ENCODE data around the gene CCT3. TPM values are rescaled to one million over a fixed set of nuclear protein-coding genes. Genes with fewer than 3 reads are reported as not detected.
A peak's percentile ranks its signal among the peaks of the same experiment; 100 is the strongest.

The CCT3 gene
- total RNA-seq, 2 donors from 2014 or later: 104 to 106 TPM

DNA sequence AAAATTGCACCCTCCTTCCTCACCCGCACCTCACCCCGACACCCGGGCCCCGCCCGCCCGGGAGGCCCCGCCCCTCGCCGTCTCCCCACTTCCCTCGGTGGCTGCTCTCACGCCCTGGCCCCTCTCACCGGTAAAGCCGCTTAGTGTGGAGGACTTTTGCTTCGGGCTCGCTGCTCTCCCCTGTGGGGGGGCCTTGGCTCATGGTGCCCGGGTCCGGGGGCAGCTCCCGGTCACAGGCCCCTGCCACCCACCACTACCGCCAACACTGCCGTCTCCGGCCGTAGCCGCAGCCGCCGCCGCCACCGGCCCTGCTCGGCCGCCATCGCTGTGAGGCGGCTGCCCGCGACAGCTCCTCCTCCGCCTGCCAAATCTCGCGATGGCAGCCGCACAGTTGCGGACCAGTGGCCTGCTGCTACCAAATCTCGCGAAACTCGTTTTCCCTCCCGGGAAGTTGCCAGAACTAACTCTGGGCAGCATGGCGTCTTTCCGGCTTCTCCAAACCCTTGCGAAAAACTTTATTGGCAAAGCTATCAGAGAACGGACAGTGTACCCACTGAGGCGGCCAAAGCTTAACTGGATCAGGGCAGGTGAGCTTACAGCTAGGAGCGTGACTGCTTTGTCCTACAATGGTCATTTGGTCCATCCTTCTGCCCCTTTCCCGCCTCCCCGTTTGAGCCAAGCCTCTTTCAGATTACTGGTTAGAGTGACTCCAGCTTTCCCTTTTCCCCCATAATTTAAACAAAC lies 55.4 kb downstream of the CCT3 start, which contains the start of gene SMG5:
SMG5 (minus strand) TSS at position 347 of the 744 bp plus-strand sequence; CDS start at position 202, 145 bp downstream.
- no peaks in the 10 kb centered on the region for H3K27me3 ChIP-seq
- peaks cover 0 to 5% of the 10 kb centered on the region in 2 donors for H3K36me3 ChIP-seq (replicated peaks in 1 of 2; ENCODE audit: insufficient read depth in 1 of 2, low read depth in 2 of 2)
- H3K9me3 ChIP-seq: no peaks in the 10 kb centered on the region
- peaks cover 25% of the 10 kb centered on the region for H3K4me1 ChIP-seq
- TF ChIP-seq, protein P1, sequence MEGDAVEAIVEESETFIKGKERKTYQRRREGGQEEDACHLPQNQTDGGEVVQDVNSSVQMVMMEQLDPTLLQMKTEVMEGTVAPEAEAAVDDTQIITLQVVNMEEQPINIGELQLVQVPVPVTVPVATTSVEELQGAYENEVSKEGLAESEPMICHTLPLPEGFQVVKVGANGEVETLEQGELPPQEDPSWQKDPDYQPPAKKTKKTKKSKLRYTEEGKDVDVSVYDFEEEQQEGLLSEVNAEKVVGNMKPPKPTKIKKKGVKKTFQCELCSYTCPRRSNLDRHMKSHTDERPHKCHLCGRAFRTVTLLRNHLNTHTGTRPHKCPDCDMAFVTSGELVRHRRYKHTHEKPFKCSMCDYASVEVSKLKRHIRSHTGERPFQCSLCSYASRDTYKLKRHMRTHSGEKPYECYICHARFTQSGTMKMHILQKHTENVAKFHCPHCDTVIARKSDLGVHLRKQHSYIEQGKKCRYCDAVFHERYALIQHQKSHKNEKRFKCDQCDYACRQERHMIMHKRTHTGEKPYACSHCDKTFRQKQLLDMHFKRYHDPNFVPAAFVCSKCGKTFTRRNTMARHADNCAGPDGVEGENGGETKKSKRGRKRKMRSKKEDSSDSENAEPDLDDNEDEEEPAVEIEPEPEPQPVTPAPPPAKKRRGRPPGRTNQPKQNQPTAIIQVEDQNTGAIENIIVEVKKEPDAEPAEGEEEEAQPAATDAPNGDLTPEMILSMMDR (IDR thresholded peaks at IDR 0.05): no peak
- TF ChIP-seq POLR2A (IDR thresholded peaks at IDR 0.05): peak; percentile 75 to 92 (median 90)
- intact Hi-C loops (cut with DNase I): no loop called here
- ATAC-seq (peak; percentile 98), DNase-seq (peak; percentile 96 to 98 (median 98))
- peak within 1 kb of the TSS; percentile 67 to 92 (median 84) for H3K27ac ChIP-seq
- peak within 1 kb of the TSS; percentile 82 to 96 for H3K4me3 ChIP-seq
- 0 to 1% methylated on average over 31 to 36 of the region's 50 CpGs for WGBS, 2 donors

DNA sequence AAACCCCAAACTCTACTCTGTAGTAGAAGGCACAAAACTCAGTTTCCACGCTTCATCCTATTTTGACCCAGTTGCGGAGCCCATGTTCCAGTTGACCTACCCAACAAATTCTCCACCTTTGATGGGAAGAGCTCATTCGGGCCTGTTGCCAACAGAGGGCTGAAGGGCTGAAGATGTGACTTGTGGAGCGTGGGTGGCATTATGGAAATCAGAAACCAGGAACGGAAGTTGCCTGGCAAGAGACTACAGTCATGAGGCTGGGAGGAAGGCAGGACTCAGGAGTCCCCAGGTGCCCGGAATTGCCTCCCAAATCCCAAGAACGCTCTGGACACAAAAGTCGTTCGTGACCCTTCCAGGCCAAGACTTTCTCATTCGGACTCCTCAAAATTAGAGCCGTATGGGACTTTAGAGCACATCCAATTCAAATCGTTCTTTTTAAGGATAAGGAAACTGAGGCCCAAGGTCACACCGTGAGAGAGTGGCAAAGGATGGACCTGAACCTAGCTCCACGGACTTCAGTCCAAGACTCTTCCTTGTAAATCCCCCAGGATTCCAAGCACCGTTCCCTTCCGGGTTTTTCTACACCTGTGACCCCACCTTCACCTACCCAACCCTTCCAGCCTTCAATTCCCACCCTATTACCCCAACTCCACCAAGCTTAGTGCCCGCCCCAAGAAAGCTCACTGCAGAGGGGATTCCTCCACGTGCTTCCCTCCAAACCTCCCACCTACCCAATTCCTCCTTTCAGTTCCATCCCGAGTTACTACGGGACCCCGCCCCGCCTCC lies 56.2 kb downstream of the CCT3 start:
- Histone ChIP-seq H3K4me3 (peak overlapping the region; percentile 82 to 96), H3K9me3 (no peaks in the 10 kb centered on the region), H3K27ac (peak overlapping the region; percentile 67 to 92 (median 84)), H3K27me3 (no peaks in the 10 kb centered on the region), H3K36me3 (replicated peaks in 1 of 2; ENCODE audit: insufficient read depth in 1 of 2, low read depth in 2 of 2) (peaks cover 0 to 9% of the 10 kb centered on the region in 2 donors), H3K4me1 (peaks cover 25% of the 10 kb centered on the region)
- WGBS, 2 donors: 9% methylated on average over 22 of the region's 22 CpGs
- peak in 3 of 4 donors; percentile 27 to 46 (median 40) for DNase-seq
- TF ChIP-seq, protein P1 (IDR thresholded peaks at IDR 0.05): no peak
- TF ChIP-seq POLR2A (IDR thresholded peaks at IDR 0.05): no peak
- ATAC-seq: peak; percentile 43
- intact Hi-C loops (cut with DNase I): no loop called here

DNA sequence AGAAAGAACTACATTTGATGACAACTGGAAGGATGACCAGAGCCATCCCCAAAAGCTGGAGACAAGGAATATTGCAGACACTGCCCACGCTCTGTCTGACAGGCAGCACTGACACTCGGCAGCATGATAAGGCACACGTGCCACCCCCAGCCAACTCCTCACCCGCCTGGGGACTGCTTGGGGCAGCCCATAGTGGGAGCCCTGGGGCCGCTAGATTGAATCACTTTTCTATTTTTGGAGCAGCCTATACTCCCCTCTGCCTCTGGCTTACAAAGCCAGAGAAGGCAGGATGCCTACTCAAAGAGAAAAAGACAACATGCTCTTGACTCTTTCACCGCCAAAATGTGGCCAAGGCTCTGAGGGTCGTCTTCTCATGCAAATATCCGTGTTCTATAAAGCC lies 56.8 kb downstream of the CCT3 start:
- 20 to 28% methylated on average over 3 to 8 of the region's 8 CpGs for WGBS, 2 donors
- no peak for ATAC-seq
- intact Hi-C loops (cut with DNase I): no loop called here
- DNase-seq: peak in 1 of 4 donors; percentile 11
- Histone ChIP-seq H3K9me3 (no peaks in the 10 kb centered on the region), H3K4me3 (no peak overlapping the region), H3K27ac (peak overlapping the region in 1 of 4 donors; percentile 86), H3K4me1 (peaks cover 25% of the 10 kb centered on the region), H3K36me3 (replicated peaks in 1 of 2; ENCODE audit: insufficient read depth in 1 of 2, low read depth in 2 of 2) (peaks cover 0 to 11% of the 10 kb centered on the region in 2 donors), H3K27me3 (no peaks in the 10 kb centered on the region)
- TF ChIP-seq POLR2A (IDR thresholded peaks at IDR 0.05): no peak
- TF ChIP-seq, protein P1 (IDR thresholded peaks at IDR 0.05): no peak

DNA sequence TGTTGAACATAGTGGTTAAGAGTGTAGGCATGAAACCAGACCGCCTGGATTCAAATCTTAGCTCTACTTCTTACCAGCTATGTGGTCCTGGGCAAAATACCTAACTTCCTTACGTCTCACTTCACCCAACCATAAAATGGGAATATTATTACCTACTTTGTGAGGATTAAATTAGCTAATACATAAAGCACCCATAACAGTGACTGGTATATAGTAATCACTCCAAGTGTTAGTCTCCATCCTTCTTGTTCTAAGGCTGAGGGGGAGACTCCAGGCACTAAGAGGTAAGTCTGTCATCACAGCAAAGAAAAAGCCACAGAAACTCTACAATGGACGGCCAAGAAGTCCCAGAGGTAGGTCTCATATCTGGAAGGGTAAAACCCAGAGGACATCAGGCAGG lies 58.3 kb downstream of the CCT3 start:
- TF ChIP-seq, protein P1 (IDR thresholded peaks at IDR 0.05): no peak
- TF ChIP-seq POLR2A (IDR thresholded peaks at IDR 0.05): no peak
- Histone ChIP-seq H3K27me3 (no peaks in the 10 kb centered on the region), H3K9me3 (no peaks in the 10 kb centered on the region), H3K27ac (no peak overlapping the region), H3K4me1 (peaks cover 25% of the 10 kb centered on the region), H3K36me3 (replicated peaks in 1 of 2; ENCODE audit: insufficient read depth in 1 of 2, low read depth in 2 of 2) (peaks cover 0 to 11% of the 10 kb centered on the region in 2 donors), H3K4me3 (no peak overlapping the region)
- no peak for ATAC-seq
- WGBS, 2 donors: 90 to 97% methylated on average over 3 of the region's 3 CpGs
- intact Hi-C loops (cut with DNase I): no loop called here
- no peak for DNase-seq

Measured in body of pancreas (tissue), 4 donors.